Testis (tissue), 2 donors: Measurements from ENCODE around the gene TMEM164.

Experiments used
- CTCF ChIP-seq, 3 experiments: fragments of 450-650 bp in 2 of 3; fragments of 200-600 bp in 1 of 3; sonication (generic) in 1 of 3; IDR thresholded peaks; one replicate each; pipeline ENCODE4 v1.5.1; 2016 to 2019; ENCODE audit warnings: antibody characterized with exemption in 3 of 3, mild to moderate bottlenecking in 2 of 3, moderate library complexity in 1 of 3
- POLR2A ChIP-seq: fragments of 450-650 bp; IDR thresholded peaks from one replicate; pipeline ENCODE4 v1.6.1; 2017; ENCODE audit warnings: antibody characterized with exemption, mild to moderate bottlenecking, moderate library complexity

- TF ChIP-seq CTCF (IDR thresholded peaks at IDR 0.05) = no peak
- no peak for TF ChIP-seq POLR2A
These were observed 224.0 kb downstream of the TMEM164 start for GRCh38 chrX:110226931-110227330.
